ENCODE measurements around the gene C14orf119. TPM values are rescaled to one million over a fixed set of nuclear protein-coding genes. Genes with fewer than 3 reads are reported as not detected.

Gene C14orf119
- total and polyA plus RNA-seq, 8 donors: 52.6 to 67.6 (median 63.5) TPM

DNA sequence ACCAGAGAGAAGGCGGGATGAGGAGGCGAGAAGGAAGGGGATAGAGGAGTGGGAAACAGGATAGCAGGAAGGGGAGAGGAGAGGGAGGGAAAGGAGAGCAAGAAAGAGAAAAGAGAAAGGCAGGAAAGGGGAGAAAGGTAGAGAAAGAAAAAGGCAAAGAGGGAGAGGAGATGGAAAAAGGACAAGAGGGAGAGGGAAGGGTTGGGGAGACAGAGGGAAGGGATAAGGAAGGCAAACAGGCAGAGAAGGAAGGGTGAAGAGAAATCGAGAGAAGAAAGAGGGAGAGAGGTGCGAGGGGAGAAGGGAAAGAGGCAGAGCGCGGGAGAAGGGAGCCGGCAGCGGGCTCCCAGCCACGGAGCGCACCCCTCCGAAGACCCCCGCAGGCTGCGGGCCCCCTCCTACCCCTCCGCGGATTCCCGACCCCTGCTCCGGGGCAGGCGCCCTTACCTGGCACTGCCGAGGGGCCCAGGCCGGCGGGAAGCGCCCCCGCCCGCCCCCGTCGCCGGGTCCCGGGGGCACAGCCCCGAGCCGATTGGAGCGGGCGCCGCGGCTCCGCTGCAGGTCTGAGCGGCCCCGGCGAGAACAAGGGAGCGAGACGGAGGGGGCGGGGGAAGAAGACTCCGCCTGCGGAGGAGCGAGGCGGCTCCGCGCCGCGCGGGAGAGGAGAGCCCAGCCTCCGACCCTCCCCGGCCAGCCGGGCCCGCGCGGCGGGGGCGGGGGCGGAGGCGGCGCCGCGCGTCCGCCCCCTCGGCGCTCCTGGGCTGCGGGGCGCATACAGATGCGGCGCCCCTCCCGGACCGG is 38.1 kb upstream of the C14orf119 start, which contains the start of gene CDH24:
TSS of gene CDH24 (minus strand) at position 565 of the 801 bp plus-strand sequence. CDS start 1,787 bp downstream, outside the sequence.
- H3K9me3 ChIP-seq: no peaks in the 10 kb centered on the region
- peaks cover 0 to 38% of the 10 kb centered on the region in 2 donors for H3K36me3 ChIP-seq
- peak within 1 kb of the TSS; percentile 58 to 69 for H3K27ac ChIP-seq
- peaks cover 0 to 8% of the 10 kb centered on the region in 2 donors for H3K27me3 ChIP-seq
- no peak for TF ChIP-seq CTCF (IDR thresholded peaks at IDR 0.05)
- H3K4me1 ChIP-seq: peaks cover 11 to 33% of the 10 kb centered on the region in 2 donors
- DNase-seq: peak; percentile 75 to 93 (median 84)
- peak; percentile 75 for ATAC-seq
- peak within 1 kb of the TSS; percentile 62 to 67 for H3K4me3 ChIP-seq
- intact Hi-C loops (cut with DNase I): loop anchor here (5.0 to 10.0 kb wide), 2 partner anchors 70 to 72 kb away; partner anchors contain the start of gene AJUBA (in 1 of the 2)

DNA sequence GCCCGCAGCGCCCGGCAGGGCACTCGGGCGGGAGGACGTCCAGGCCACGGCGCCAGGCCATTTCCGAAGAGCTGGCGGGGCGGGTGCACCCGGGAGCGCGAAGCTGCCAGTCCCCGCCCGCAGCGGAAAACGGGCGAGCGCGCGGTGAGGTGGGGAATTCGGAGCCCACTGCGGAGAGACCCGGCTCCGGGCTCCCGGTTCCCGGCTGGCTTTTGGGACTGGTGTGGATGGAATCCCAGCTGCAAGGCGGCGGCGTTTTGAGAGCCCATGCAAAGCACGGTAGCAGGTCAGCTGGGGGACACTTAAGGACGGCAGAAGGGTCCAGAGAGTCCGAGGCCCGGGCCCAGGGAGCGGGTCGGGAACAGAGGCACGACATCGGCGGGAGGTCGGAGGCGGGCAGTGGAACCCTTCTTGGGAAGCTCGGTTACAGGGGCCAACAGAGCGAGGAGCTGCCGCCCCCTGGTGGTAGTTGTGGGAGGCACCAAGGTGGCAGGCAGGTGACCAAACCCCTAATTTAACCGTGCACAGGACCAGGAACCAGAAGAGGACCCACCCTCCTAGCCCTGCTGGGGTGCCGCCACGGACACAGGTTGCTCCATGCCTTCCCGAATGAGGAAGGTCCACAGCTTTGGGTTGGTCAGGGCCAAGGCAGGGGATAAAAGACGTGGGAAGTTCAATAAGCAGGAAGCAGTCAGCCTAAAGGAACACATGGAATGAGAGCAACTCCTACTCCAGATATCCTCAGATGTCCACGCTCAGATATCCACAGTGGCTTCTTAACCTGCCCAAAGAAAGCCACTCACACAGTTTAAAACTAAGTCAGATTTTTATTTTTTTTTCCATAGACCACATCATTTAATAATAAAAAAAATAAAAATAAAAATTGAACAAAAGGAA is 37.3 kb upstream of the C14orf119 start:
- Histone ChIP-seq H3K27me3 (peaks cover 0 to 8% of the 10 kb centered on the region in 2 donors), H3K4me3 (peak overlapping the region; percentile 62 to 67), H3K4me1 (peaks cover 11 to 37% of the 10 kb centered on the region in 2 donors), H3K36me3 (peaks cover 0 to 47% of the 10 kb centered on the region in 2 donors), H3K9me3 (no peaks in the 10 kb centered on the region), H3K27ac (peak overlapping the region; percentile 58 to 69)
- peak; percentile 89 to 95 for TF ChIP-seq CTCF (IDR thresholded peaks at IDR 0.05)
- intact Hi-C loops (cut with DNase I): loop anchor here (5.0 to 10.0 kb wide), 2 partner anchors 71 to 73 kb away; partner anchors contain the start of gene AJUBA (in 1 of the 2)
- DNase-seq (peak; percentile 89 to 95 (median 90)), ATAC-seq (peak; percentile 87)

DNA sequence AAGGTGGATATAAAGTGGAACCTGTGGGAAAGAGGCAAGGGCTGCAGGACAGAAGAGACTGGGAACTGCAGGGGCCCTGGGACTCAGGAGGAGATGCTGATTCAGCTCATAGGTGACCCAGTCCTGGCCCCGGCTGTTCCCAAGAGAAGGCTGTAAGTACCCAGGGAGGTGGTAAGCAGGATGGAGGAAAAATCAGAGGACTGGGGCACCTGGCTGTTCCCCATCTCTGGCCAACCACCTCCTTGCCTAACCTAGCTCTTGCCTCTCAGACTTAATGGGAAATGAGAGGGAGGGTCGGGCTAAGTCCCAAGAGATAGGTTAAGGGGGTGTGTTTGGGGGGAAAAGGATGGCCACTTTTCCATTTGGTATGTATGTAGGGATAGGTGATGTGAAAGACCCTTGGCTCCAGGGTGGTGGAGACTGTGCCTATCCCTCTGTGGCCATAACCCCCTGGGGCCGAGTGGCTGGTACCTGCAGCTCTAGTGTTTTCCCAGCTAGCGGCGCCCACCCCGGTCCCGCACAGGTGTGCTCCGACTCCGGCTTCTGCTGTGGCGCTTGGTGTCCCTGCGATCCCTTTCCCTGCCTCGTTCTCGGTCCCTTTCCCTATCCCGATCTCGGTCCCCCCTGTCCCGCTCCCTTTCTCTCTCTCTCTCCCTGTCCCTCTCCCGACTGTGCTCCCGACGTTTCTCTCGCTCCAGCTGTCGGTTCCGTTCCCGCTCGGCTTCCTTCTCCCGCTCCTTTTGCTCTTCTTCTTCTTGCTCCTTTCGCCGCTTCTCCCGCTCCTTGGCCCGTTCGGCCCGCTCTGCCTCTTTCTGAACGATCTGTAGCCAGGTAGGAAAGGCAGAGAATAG is 36.4 kb upstream of the C14orf119 start:
- no peak for TF ChIP-seq CTCF (IDR thresholded peaks at IDR 0.05)

DNA sequence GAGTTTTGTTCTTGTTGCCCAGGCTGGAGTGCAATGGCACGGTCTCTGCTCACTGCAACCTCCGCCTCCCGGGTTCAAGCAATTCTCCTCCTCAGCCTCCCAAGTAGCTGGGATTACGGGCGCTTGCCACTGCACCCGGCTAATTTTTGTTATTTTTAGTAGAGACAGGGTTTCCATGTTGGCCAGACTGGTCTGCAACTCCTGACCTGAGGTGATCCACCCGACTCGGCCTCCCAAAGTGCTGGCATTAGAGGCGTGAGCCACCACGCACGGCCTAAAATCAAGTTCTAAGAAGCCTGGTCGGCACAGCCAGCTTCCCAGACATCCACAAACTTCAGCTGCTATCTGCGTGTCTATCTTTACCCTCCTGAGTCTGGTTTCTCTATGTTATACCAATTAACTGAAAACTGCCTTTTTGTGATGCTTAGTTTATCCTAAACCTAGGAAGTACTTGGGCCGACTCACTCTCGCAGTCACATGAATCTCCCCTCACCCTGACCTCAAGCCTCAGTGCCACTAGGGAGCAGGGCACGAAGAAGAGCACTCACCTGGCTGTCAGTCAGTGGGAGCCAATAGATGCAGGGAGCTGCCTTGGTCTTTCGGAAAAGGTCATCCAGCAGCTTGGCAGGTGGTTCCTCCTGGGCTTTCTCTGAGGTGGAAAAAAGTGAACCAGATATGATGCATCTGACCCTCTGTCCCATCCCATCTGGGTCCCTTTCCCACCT is 34.6 kb upstream of the C14orf119 start:
- no peak overlapping the region for H3K27ac ChIP-seq
- no peak for ATAC-seq

More for the DNA sequence above, 36.4 kb upstream of the C14orf119 start:
- ATAC-seq (no peak), DNase-seq (no peak)
- Histone ChIP-seq H3K4me1 (peaks cover 11 to 37% of the 10 kb centered on the region in 2 donors), H3K27me3 (peaks cover 0 to 8% of the 10 kb centered on the region in 2 donors), H3K4me3 (no peak overlapping the region), H3K9me3 (no peaks in the 10 kb centered on the region), H3K36me3 (peaks cover 5 to 56% of the 10 kb centered on the region in 2 donors), H3K27ac (no peak overlapping the region)
- intact Hi-C loops (cut with DNase I): loop anchor here (5.0 to 10.0 kb wide), 2 partner anchors 72 to 74 kb away; partner anchors contain the start of gene AJUBA (in 1 of the 2)

More for the DNA sequence above, 34.6 kb upstream of the C14orf119 start:
- intact Hi-C loops (cut with DNase I): no loop called here
- Histone ChIP-seq H3K9me3 (no peaks in the 10 kb centered on the region), H3K27me3 (peaks cover 0 to 8% of the 10 kb centered on the region in 2 donors), H3K4me1 (peaks cover 11 to 37% of the 10 kb centered on the region in 2 donors), H3K36me3 (peaks cover 5 to 74% of the 10 kb centered on the region in 2 donors), H3K4me3 (no peak overlapping the region)
- DNase-seq: no peak
- TF ChIP-seq CTCF (IDR thresholded peaks at IDR 0.05): no peak

Data from left lung (tissue), 10 donors.